ENCODE measurements around the gene SLC22A6. TPM values are rescaled to one million over a fixed set of nuclear protein-coding genes. Genes with fewer than 3 reads are reported as not detected.

Gene SLC22A6
- total and polyA plus RNA-seq, 2 experiments from 2014 or later: not detected

GRCh38 chr11:62959422-62959980 is 25.3 kb downstream of the SLC22A6 start (continued):
- TF ChIP-seq ZNF462 (CRISPR knock-in tag; IDR thresholded peaks at IDR 0.05): no peak
- TF ChIP-seq ETS1 (IDR thresholded peaks at IDR 0.05): no peak
- no peak for TF ChIP-seq POLR2AphosphoS5 (IDR thresholded peaks at IDR 0.05; ENCODE audit: low read depth)

GRCh38 chr11:62958547-62959421 is 26.0 kb downstream of the SLC22A6 start:
- Histone ChIP-seq H3K79me2 (replicated peaks; ENCODE audit: insufficient read depth) (no peaks in the 10 kb centered on the region), H3K4me3 (no peak overlapping the region), H3K27me3 (ENCODE audit: insufficient read depth) (no peaks in the 10 kb centered on the region), H3K4me2 (no peak overlapping the region), H4K20me1 (replicated peaks; ENCODE audit: insufficient read depth) (no peaks in the 10 kb centered on the region), H3K4me1 (ENCODE audit: insufficient read depth) (no peaks in the 10 kb centered on the region), H3K27ac (ENCODE audit: low read depth) (no peak overlapping the region), H3K36me3 (ENCODE audit: insufficient read depth) (no peaks in the 10 kb centered on the region), H2AFZ (no peak overlapping the region), H3F3A (replicated peaks; ENCODE audit: low read depth) (no peaks in the 10 kb centered on the region), H3K9me2 (ENCODE audit: insufficient read depth) (0 out of 2 replicates have a peak, but pooled peaks cover 7% of the 10 kb centered on the region)
- H3K9me3 Mint-ChIP-seq: no peaks in the 10 kb centered on the region; the same call in 2 of the 3 replicates
- H3K4me3 Mint-ChIP-seq: no peak overlapping the region
- no peak overlapping the region for H3K27ac Mint-ChIP-seq
- H3K4me1 Mint-ChIP-seq: no peaks in the 10 kb centered on the region; the same call in 2 of the 3 replicates
- H3K36me3 Mint-ChIP-seq (ENCODE audit: low read depth): no peaks in the 10 kb centered on the region
- ATAC-seq (no peak), DNase-seq (ENCODE audit: low spot score) (no peak)
- H3K27me3 Mint-ChIP-seq (ENCODE audit: insufficient read depth, low read depth, poor library complexity): peaks cover 13% of the 10 kb centered on the region
- TF ChIP-seq EZH2 (IDR thresholded peaks at IDR 0.05; ENCODE audit: low read depth, unreplicated experiment): no peak
- TF ChIP-seq ZNF331 (CRISPR knock-in tag; IDR thresholded peaks at IDR 0.05; ENCODE audit: low read depth): no peak
- no peak for TF ChIP-seq POLR2AphosphoS5 (IDR thresholded peaks at IDR 0.05; ENCODE audit: low read depth)
- no peak for TF ChIP-seq CREB1 (CRISPR knock-in tag; IDR thresholded peaks at IDR 0.05; ENCODE audit: low read depth)
- no peak for TF ChIP-seq ZNF462 (CRISPR knock-in tag; IDR thresholded peaks at IDR 0.05)

Measured in GM23338 (cell line).